Adipose tissue (tissue), 3 donors: Measurements from ENCODE around the gene PRKCD. TPM values are rescaled to one million over a fixed set of nuclear protein-coding genes. Genes with fewer than 3 reads are reported as not detected.

Source experiments
- H3K27ac ChIP-seq: one replicate; pipeline ENCODE4 v1.5.1; 2013; ENCODE audit warnings: low read depth, low read length
- WGBS, 3 donors: extraction: QIAGEN DNeasy Blood & Tissue Kit; methylation state at CpG; one replicate each; pipeline ENCODE4 v1.1.7; 2013; 5-methylcytosine and 5-hydroxymethylcytosine counted together
- polyA plus RNA-seq, 3 donors: library from polyadenylated mRNA; stranded (reverse); fragments of 200-250 nt; gene quantifications; one replicate each; pipeline ENCODE4 v1.2.3, GENCODE V29; 2013
- donor health status: healthy with polysubstance abuse.
- donor health status: Bipolar disorder and iron deficiency.
- donor health status: healthy.

PRKCD gene
- polyA plus RNA-seq, 3 donors, result 20.7 to 73.0 (median 29.6) TPM

GRCh38 chr3:53222183-53222901 lies 61.3 kb downstream of the PRKCD start:
- H3K27ac ChIP-seq, result no peak overlapping the region
- WGBS, 3 donors, result 82 to 96% (median 86%) methylated on average over 12 of the region's 12 CpGs

DNA sequence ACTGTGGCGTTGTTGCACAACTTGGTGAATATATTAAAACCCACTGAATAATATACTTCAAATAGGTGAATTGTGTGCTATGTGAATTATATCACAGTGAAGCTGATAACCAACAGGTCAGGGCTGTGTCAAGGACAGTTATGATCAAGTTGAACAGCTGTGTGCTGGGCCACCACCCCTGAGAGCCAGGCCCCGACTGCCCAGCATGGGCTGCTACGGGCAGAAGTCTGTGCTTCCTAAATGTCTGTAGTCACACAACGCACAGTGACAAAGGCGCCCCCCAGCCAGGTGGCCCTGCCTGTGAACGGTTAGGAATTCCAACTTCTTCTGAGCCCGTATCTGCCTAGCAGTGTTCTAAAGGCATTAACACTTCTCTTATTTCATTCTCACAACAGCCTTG lies 62.0 kb downstream of the PRKCD start:
- WGBS, 3 donors, result 57 to 85% (median 76%) methylated on average over 7 of the region's 7 CpGs
- H3K27ac ChIP-seq, result no peak overlapping the region

DNA sequence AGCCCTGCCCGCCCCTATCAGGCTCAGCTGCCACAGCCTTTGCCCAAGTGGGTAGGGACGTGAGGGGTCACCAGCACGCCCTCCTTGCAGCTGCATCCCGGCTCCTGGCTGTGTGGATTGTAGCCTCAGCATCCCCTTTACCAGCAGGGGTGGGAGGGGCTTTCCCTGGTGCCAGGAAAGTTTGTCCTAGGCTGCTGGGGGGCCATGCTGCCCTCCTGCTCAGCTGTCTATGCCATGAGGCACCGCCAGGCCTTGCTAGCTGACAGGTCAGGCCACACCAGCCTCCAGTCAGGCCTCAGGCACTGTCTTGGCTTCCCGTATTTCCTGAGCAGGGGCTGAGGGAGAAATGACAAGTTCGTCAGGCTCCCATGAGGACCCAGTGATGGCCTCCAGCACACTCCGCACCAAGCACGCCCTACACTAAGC lies 62.5 kb downstream of the PRKCD start:
- no peak overlapping the region for H3K27ac ChIP-seq
- 72 to 92% (median 73%) methylated on average over 8 to 9 of the region's 9 CpGs for WGBS, 3 donors

DNA sequence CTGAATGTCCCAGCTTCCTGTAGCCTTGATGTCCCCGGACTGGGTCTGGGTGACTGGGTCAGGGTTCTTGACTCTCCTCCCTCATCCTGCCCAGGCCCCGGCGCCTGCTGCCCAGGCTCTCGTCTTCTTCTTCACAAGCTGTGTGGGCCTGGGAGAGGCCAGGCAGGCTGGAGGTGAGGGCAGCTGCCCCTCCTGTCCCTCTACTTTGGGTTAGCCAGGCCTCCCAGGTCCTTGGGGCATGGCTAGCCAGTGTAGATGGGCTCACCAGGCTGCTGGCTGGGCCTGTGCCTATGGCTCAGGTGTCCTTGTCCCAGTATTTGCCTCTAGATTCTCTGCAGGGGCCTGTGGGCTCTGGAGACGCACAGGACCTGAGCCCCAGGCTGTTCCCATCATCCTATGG lies 63.0 kb downstream of the PRKCD start:
- no peak overlapping the region for H3K27ac ChIP-seq
- WGBS, 3 donors, result 72 to 84% (median 75%) methylated on average over 5 of the region's 5 CpGs

DNA sequence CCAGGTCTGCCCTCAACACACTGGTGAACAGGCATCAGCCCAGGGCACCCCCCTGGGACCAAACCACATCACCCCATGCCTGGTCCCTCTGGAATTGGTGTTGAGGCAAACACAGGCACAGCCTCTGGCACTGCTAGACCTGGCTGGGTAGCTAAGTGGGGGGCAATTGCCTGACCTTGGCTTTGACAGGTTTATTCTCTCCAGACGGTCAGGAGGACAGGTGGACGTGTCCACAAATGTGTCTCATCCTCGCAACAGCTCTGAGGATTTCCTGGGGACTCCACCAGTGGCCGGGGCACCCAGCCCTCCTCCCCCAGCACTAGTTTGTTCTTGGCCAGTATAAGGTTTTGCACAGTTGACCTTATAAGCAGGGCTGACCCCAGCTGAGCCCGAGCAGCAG lies 63.5 kb downstream of the PRKCD start:
- WGBS, 3 donors, result 70 to 79% (median 76%) methylated on average over 5 of the region's 5 CpGs
- no peak overlapping the region for H3K27ac ChIP-seq

GRCh38 chr3:53225181-53225580 lies 64.2 kb downstream of the PRKCD start:
- no peak overlapping the region for H3K27ac ChIP-seq
- WGBS, 3 donors, result 73 to 83% (median 82%) methylated on average over 6 of the region's 6 CpGs

DNA sequence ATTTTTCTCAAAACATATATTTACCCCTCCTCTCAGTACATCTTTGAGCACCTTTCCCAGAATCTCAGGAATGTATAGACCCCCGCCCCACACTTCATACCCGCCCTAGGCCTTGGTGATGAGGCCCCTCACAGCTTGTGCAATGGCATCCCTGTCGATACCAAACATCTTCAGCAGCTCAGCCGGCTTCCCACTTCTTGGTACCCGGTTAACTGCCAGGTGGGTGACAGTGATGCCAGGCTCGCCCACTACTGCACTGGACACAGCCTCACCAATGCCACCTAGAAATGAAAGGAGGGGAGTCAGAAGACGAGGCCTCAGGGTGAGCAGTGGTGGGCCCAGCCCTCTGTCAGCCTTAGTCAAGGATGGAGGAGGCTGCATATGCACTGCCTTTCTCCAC lies 64.6 kb downstream of the PRKCD start:
- WGBS, 3 donors, result 82 to 90% (median 87%) methylated on average over 7 of the region's 7 CpGs
- H3K27ac ChIP-seq, result no peak overlapping the region

GRCh38 chr3:53226142-53226840 lies 65.3 kb downstream of the PRKCD start:
- no peak overlapping the region for H3K27ac ChIP-seq
- 82 to 93% (median 85%) methylated on average over 12 of the region's 12 CpGs for WGBS, 3 donors

DNA sequence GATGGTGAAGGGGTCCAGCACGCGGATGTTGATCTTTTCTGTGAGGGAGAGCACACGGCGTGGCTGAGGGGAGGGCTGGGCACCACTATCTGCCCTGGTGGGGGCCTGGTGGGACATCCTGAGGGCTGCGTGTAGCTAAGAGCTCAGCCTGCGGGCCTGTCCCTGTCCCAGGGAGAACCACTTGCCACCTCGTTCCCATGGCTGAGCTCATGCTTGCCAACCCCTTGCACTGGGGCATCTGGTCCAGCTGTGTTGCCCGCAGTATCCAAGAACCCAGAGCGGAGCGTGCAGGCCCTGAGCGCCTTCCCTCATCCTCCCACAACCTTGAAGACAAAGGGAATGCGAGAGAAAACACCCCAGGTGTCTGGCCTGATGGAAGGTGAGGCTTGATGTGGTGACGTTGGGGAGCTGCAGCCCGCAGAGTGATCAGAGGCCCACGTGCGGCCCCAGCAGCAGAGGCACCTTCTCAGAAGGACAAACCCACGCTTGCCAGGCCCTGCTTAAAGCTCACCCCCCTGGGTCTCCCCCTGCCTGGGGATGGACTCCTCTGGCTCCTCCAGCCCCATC lies 65.9 kb downstream of the PRKCD start:
- no peak overlapping the region for H3K27ac ChIP-seq
- 92 to 95% (median 94%) methylated on average over 14 to 17 of the region's 17 CpGs for WGBS, 3 donors

- no peak overlapping the region for H3K27ac ChIP-seq
- WGBS, 3 donors, result 83 to 88% (median 87%) methylated on average over 24 of the region's 24 CpGs
Observed at GRCh38 chr3:53227993-53228885, 67.2 kb downstream of the PRKCD start.

DNA sequence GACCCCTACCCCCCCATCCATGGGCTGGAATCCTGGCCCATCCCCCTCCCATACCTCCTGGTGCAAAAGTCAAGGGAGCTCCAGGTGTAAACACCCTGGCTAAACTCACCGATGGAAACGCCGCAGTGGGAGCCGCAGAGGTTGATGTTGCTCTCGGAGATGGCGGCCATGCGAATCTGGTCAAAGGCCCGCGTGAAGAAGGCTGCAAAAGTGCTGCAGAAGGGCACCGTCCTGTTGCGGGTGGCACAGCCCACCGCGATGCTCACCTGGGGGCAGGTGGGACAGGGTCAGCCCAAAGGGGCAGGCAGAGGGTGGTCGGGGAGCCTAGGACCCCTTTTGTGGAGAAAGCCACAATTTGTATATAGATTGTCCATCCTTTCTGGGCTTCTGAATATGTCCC lies 68.2 kb downstream of the PRKCD start:
- no peak overlapping the region for H3K27ac ChIP-seq
- 96 to 98% (median 97%) methylated on average over 14 of the region's 14 CpGs for WGBS, 3 donors

- no peak overlapping the region for H3K27ac ChIP-seq
- WGBS, 3 donors, result 90 to 100% (median 95%) methylated on average over 2 of the region's 2 CpGs
Observed at GRCh38 chr3:53229606-53230005, 68.6 kb downstream of the PRKCD start.

GRCh38 chr3:53230041-53230621 lies 69.1 kb downstream of the PRKCD start:
- 82 to 88% (median 85%) methylated on average over 16 of the region's 16 CpGs for WGBS, 3 donors
- H3K27ac ChIP-seq, result no peak overlapping the region

DNA sequence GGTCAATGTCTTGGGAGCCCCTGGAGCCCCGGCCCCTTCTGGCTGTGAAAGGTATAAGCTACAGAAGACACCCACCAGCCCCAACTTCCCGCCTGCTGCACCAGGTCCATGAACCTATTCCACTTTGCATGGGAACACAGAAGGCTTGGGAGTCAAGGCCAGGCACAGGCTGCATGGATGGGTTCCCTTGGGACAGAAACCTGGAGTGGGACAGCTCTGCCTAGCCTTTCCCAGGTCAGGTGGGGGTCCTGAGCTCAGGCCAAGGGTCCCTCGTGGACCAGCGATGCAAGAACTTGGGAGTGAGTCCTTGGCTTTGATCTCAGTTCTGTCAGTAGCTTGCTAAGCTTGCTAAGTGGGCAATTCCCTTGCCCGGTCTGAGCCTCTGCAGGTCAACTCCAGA lies 69.8 kb downstream of the PRKCD start:
- WGBS, 3 donors, result 87 to 96% (median 93%) methylated on average over 5 of the region's 5 CpGs

GRCh38 chr3:53231532-53232511 lies 70.8 kb downstream of the PRKCD start:
- WGBS, 3 donors, result 84 to 95% (median 93%) methylated on average over 12 to 13 of the region's 13 CpGs
- H3K27ac ChIP-seq, result no peak overlapping the region

More for the DNA sequence above, 69.8 kb downstream of the PRKCD start:
- no peak overlapping the region for H3K27ac ChIP-seq

DNA sequence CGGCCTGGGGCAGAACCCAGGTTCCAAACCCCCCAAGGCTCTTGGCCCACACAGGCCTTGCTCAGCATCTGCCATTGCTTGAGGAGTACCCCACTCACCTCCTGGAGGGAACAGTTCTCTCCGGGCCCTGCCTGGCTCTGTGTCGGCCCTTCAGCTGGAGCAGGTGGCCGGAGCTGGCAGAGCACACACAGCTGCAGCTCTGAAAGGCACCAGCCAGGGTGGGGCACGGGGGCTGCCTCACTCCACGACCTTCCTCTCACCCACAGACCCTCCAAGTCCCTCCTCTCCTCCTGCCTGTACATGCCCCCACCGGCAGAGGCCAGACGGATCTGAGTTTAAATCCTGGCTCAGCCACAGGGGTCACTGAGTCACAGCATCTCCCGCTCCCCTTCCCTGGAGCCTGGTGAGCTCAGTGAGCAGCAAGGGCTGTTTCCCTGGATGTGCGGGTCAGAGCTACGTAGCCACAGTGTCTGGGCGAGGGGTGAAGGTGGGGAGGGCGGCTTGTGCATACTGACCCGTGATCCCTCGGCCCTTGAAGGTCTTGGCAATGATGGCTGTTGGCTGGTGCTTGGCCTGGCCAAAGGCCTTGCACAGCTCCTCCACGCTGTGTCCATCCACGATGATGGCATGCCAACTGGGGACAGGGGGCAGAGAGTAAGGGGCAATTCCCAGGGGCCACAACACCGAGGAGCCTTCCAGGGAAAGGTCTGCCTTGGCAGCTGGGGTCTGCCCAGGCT lies 71.8 kb downstream of the PRKCD start:
- 77 to 82% (median 77%) methylated on average over 18 of the region's 18 CpGs for WGBS, 3 donors
- no peak overlapping the region for H3K27ac ChIP-seq
